K562 (cell line): ENCODE measurements around the gene KARS1. TPM values are rescaled to one million over a fixed set of nuclear protein-coding genes. Genes with fewer than 3 reads are reported as not detected.

Experiments
- CBX3 ChIP-seq, 2 experiments: IDR thresholded peaks; 1 replicate in 1 of 2; 2 replicates in 1 of 2; pipeline ENCODE4 v1.6.1; 2012; ENCODE audit warnings: inconsistent platforms in 2 of 2, low read length in 2 of 2, borderline replicate concordance in 1 of 2, control low read depth in 1 of 2
- ELK3 ChIP-seq: fragments of 450-650 bp; formaldehyde crosslinking; IDR thresholded peaks from 2 replicates; pipeline ENCODE4 v1.4.0; 2020; ENCODE audit warnings: mild to moderate bottlenecking
- EP400 ChIP-seq: fragments of 450-650 bp; IDR thresholded peaks from 2 replicates; pipeline ENCODE4 v1.6.1; 2017; ENCODE audit warnings: antibody characterized with exemption, mild to moderate bottlenecking, moderate library complexity
- GTF2E2 ChIP-seq: fragments of 200-800 bp; sonication (Bioruptor generic); IDR thresholded peaks from 2 replicates; pipeline ENCODE4 v1.6.1; 2016; ENCODE audit warnings: missing genetic modification characterization, missing compliant biosample characterization
- HBP1 ChIP-seq: fragments of 450-650 bp; formaldehyde crosslinking; IDR thresholded peaks from 2 replicates; pipeline ENCODE4 v1.4.0; 2022; ENCODE audit warnings: missing genetic modification characterization
- SMARCA4 ChIP-seq: fragments of 450-650 bp; IDR thresholded peaks from 2 replicates; pipeline ENCODE4 v1.6.1; 2016
- STAT6 ChIP-seq: sonication (generic); formaldehyde crosslinking; IDR thresholded peaks from 2 replicates; pipeline ENCODE4 v1.8.1; 2023; ENCODE audit warnings: mild to moderate bottlenecking, missing genetic modification reagents
- TBP ChIP-seq: optimal IDR thresholded peaks from 2 replicates; pipeline ENCODE3; 2011; ENCODE audit warnings: low read depth, low read length, improper control_type of control experiment
- THAP7 ChIP-seq: fragments of 250-450 bp; sonication (Bioruptor Pico); IDR thresholded peaks from 2 replicates; pipeline ENCODE4 v1.5.0; 2021
- ZNF398 ChIP-seq: fragments of 250-450 bp; sonication (Bioruptor Pico); IDR thresholded peaks from 2 replicates; pipeline ENCODE4 v1.8.0; 2021; ENCODE audit warnings: moderate library complexity, mild to moderate bottlenecking, inconsistent platforms
- ZNF75A ChIP-seq: fragments of 450-650 bp; formaldehyde crosslinking; IDR thresholded peaks from 2 replicates; pipeline ENCODE4 v1.4.0; 2020; ENCODE audit warnings: mild to moderate bottlenecking
- polyA plus RNA-seq, 8 experiments: library from polyadenylated mRNA; depleted of rRNA in 4 of 8; stranded (reverse) in 5 of 8; unstranded in 3 of 8; fragments of >200 nt; fragmentation: Nextera tagmentation in 2 of 8; fragmentation: Illumina TruSeq in 1 of 8; extraction: Ambion mirVana in 2 of 8; extraction: Trizol in 1 of 8; gene quantifications; 2 replicates each; pipeline versions ENCODE4 v1.2.1 to v1.2.3, GENCODE V29; 2011 to 2014; ENCODE audit warnings: inconsistent platforms in 1 of 8, missing spikeins in 1 of 8
- total RNA-seq, 7 experiments: library from RNA; depleted of rRNA in 6 of 7; stranded (reverse); fragments of >200 nt in 6 of 7; fragmentation: Illumina TruSeq in 2 of 7; extraction: Trizol in 2 of 7; gene quantifications; 2 replicates each; pipeline versions ENCODE4 v1.2.1 to v1.2.3, GENCODE V29; 2011 to 2021; ENCODE audit warnings: low replicate concordance in 1 of 7

Gene KARS1
- total and polyA plus RNA-seq, 9 of the 15 experiments (the other 6 are each of a cell fraction or from before 2014, with no cell fraction given), result 223 to 386 (median 304) TPM

- TF ChIP-seq ZNF398 (CRISPR knock-in tag) (no peak), THAP7 (no peak), SMARCA4 (peak; percentile 97), EP400 (no peak), CBX3 (IDR thresholded peaks at IDR 0.05; ENCODE audit: borderline replicate concordance in 1 of 2, low read length in 2 of 2) (0 out of 3 replicates have a peak, but pooled peaks of 1 of the 2 experiments have one; percentile 15), TBP (no peak), GTF2E2 (no peak), STAT6 (CRISPR knock-in tag) (no peak), ZNF75A (no peak), HBP1 (CRISPR knock-in tag) (no peak; the same call in 1 of the 2 replicates), ELK3 (CRISPR knock-in tag) (no peak)
Observed at GRCh38 chr16:75624921-75625334, 22.5 kb downstream of the KARS1 start (continued).
